Activated T-helper 1 cell treated with anti-CD3 and anti-CD28 coated beads, Interleukin-12 subunit alpha, Interleukin-12 subunit beta, Interleukin-2, Interleukin-4 antibody, amounts not matched to agents 30 ng/mL and 10 ng/mL and 1 ng/mL, durations not matched to agents 14 hours and 24 hours and 36 hours (primary cell): Measurements from ENCODE around the gene HDAC7. TPM values are rescaled to one million over a fixed set of nuclear protein-coding genes. Genes with fewer than 3 reads are reported as not detected.
"Not testable (repeated sequence)": the region's sequence is repeated elsewhere in the genome, so short reads cannot be mapped to it uniquely, and the experiment has no call there.

Experiments used
- DNase-seq: peaks from one replicate; pipeline ENCODE4 v3.0.0; 2021; ENCODE audit warnings: low spot score
- H3K27ac Mint-ChIP-seq: one replicate; pipeline ENCODE4 v1.8.0; 2021; ENCODE audit warnings: mild to moderate bottlenecking, mixed read lengths
- H3K27me3 Mint-ChIP-seq: one replicate; pipeline ENCODE4 v1.8.0; 2022; ENCODE audit warnings: mild to moderate bottlenecking, moderate library complexity, mixed read lengths; ENCODE audit not compliant: insufficient read depth
- H3K36me3 Mint-ChIP-seq: one replicate; pipeline ENCODE4 v1.8.0; 2021; ENCODE audit warnings: low read depth, mixed read lengths
- H3K4me1 Mint-ChIP-seq: one replicate; pipeline ENCODE4 v1.8.0; 2021; ENCODE audit warnings: low read depth, mixed read lengths
- H3K4me3 Mint-ChIP-seq: one replicate; pipeline ENCODE4 v1.8.0; 2021; ENCODE audit warnings: mild to moderate bottlenecking, moderate library complexity, mixed read lengths
- H3K9me3 Mint-ChIP-seq: one replicate; pipeline ENCODE4 v1.8.0; 2021; ENCODE audit warnings: mixed read lengths
- intact Hi-C: fragments of 100-400 bp; cut with micrococcal nuclease; formaldehyde crosslinking; loops from one replicate; pipeline ENCODE4 v1.15.1; 2024
- total RNA-seq: library from RNA; stranded (reverse); gene quantifications from 2 replicates; pipeline ENCODE4 v1.2.3, GENCODE V29; 2022

HDAC7 gene
- total RNA-seq, 1 donor from 2014 or later = 466 TPM

DNA sequence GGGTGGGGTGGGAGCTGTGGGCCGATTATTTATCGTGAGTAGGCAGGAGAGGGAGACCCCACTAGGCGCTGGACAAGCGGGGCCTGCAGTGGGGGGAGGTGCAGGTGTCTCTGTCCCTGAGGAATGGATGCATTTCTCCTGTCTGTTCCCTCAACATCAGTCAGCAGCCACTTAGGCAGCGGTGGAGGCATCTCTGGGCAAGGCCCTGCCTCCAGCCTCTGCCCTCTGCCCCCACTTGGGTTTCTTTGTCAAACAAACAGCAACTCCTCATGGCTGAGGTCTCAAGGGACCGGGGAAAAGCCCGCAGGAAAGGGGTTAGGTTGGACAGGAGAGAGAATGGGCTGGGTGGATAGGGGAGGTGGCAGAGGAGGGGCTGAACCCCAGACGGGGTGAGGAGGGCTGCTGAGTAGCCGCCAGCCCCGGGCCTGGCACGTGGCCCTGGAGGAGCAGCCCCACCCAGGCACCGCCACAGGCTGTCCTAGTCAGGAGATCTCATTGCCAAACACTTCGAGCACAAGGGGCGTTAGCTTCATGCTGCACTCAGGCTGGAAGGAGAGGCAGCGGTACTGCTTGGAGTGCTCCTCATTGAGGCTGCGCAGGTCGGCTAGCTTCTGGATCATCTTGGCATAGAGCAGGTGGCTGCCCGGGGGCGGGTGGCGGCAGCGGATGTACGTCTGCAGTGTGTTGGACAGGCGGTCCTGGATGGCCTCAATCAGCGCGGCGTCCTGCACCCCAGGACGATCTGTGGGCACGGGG lies 24.7 kb upstream of the HDAC7 start:
- H3K4me1 Mint-ChIP-seq = peaks cover 24% of the 10 kb centered on the region
- H3K36me3 Mint-ChIP-seq = peaks cover 51% of the 10 kb centered on the region
- no peak overlapping the region for H3K4me3 Mint-ChIP-seq
- no peak overlapping the region for H3K27ac Mint-ChIP-seq
- DNase-seq = no peak
- intact Hi-C loops = no loop called here
- H3K9me3 Mint-ChIP-seq = no peaks in the 10 kb centered on the region
- H3K27me3 Mint-ChIP-seq = no peaks in the 10 kb centered on the region

DNA sequence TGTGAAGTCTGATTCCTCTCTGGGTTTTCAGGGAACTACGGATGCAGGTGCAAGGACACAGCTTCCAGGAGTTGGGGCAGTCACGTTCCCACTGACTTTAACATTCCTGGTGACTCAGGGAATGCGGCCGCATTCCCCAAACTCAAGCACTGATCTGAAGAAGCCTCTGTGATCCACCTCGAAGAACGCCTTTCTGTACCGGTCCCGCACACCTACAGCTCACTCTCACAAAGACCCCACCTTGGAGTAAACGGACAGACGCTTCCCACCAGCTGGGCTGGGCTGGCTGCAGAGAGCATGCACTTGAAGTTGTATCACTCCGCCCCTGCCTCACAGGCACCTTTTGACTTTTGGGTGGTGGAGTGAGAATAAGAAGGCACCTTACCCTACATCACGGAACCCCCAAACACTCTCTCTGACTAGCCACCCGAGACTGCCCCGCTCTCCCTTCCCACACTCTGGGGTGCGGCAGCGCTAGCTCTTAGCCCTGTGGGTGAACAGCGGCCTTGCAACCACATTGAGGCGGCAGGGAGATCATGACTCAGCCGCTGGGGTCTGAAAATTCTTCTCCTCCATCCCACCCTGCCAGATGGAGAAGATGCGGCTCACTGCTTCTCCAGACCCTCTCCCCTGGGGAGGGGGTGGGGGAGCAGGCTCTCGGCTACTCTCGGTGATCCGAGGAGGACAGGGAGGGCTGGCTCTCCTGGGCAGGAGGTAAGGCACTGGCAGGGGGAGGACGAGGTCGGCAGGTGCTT lies 23.7 kb upstream of the HDAC7 start:
- peaks cover 44% of the 10 kb centered on the region for H3K36me3 Mint-ChIP-seq
- intact Hi-C loops = no loop called here
- no peak for DNase-seq
- H3K27me3 Mint-ChIP-seq = no peaks in the 10 kb centered on the region
- H3K4me1 Mint-ChIP-seq = peaks cover 33% of the 10 kb centered on the region
- peak overlapping the region; percentile 44 for H3K27ac Mint-ChIP-seq
- no peaks in the 10 kb centered on the region for H3K9me3 Mint-ChIP-seq
- no peak overlapping the region for H3K4me3 Mint-ChIP-seq

DNA sequence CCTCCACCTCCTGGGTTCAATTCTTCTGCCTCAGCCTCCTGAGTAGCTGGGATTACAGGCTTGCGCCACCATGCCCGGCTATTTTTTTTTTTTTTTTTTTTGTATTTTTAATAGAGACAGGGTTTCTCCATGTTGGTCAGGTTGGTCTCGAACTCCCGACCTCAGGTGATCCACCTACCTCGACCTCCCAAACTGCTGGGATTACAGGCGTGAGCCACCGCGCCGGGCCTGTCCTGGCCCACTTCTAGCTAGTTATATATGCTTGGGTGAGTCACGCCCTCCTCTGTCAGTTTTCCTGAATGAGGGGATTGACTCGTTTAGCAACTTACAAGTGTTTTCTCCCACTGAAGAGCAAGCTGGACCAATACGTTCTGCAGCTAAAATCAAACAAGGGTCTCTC lies 22.8 kb upstream of the HDAC7 start:
- H3K4me3 Mint-ChIP-seq, intact Hi-C loops, H3K9me3 Mint-ChIP-seq, DNase-seq, H3K27ac Mint-ChIP-seq, H3K27me3 Mint-ChIP-seq: not testable (repeated sequence)
- peaks cover 43% of the 10 kb centered on the region for H3K36me3 Mint-ChIP-seq
- peaks cover 41% of the 10 kb centered on the region for H3K4me1 Mint-ChIP-seq

DNA sequence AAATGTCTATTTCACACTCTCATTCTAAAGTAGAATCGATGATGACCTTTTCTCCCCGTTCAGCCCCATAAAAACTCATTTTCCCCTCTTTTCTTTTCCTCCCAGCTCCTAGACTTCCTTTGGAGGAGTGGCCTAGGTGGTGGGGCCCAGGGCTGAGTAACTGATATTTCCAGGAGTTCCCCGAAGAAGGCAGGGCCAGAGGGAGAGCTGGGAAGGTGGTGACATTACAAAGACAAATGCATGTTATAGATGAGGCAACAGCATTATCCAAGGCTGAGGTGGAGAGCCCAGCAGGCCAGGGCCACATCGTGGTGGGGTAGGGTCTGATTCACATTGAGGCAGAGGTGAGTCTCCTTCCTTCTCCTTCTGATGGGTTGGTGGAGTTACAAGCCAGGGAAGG lies 22.2 kb upstream of the HDAC7 start:
- Mint-ChIP-seq H3K27ac (peak overlapping the region; percentile 44), H3K4me3 (no peak overlapping the region), H3K4me1 (peaks cover 41% of the 10 kb centered on the region), H3K36me3 (peaks cover 36% of the 10 kb centered on the region), H3K27me3 (no peaks in the 10 kb centered on the region), H3K9me3 (no peaks in the 10 kb centered on the region)
- intact Hi-C loops = no loop called here
- DNase-seq = no peak

DNA sequence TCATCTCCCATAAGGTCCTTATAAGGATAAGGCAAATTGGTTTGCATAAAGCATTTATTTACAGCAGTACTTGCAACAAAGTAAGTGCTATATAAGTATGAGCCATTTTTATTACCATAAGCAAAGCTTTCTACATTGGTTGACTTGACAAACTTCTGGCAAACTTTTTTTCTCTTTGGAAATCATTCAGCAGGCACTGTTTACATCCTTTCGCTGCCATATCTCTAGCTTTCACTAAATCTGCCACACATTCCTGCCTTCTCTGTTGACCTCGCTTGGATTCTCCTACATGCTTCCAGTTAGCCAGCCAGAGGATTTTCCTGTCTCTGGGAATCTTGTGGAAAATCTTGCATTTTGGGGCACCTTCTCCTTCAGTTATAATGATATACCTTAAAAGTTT lies 21.8 kb upstream of the HDAC7 start:
- no peak for DNase-seq
- peaks cover 44% of the 10 kb centered on the region for H3K4me1 Mint-ChIP-seq
- H3K27me3 Mint-ChIP-seq = no peaks in the 10 kb centered on the region
- intact Hi-C loops = no loop called here
- peak overlapping the region; percentile 44 for H3K27ac Mint-ChIP-seq
- H3K9me3 Mint-ChIP-seq = no peaks in the 10 kb centered on the region
- no peak overlapping the region for H3K4me3 Mint-ChIP-seq
- H3K36me3 Mint-ChIP-seq = peaks cover 32% of the 10 kb centered on the region

DNA sequence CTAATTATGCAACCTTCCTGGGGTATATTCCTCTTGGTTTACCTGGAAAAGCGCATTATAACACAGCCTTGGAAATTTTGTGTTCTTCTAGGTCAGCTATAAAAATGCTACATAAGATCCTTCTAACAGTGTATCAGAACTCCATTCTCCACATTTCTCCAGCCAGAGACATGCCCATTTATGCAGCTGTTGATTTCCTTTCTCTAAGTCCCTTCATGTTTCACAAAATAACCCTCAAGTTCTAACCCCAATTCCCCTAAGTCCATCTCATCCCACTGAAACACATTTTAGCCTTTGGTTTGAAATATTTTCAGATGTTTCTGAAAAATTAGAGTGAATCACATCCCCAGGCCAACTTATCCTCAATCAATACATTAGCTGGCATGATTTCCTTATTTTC lies 20.9 kb upstream of the HDAC7 start:
- H3K9me3 Mint-ChIP-seq = no peaks in the 10 kb centered on the region
- H3K27ac Mint-ChIP-seq = peak overlapping the region; percentile 9
- peaks cover 53% of the 10 kb centered on the region for H3K4me1 Mint-ChIP-seq
- intact Hi-C loops = no loop called here
- no peaks in the 10 kb centered on the region for H3K27me3 Mint-ChIP-seq
- H3K36me3 Mint-ChIP-seq = peaks cover 24% of the 10 kb centered on the region
- H3K4me3 Mint-ChIP-seq = no peak overlapping the region
- no peak for DNase-seq

DNA sequence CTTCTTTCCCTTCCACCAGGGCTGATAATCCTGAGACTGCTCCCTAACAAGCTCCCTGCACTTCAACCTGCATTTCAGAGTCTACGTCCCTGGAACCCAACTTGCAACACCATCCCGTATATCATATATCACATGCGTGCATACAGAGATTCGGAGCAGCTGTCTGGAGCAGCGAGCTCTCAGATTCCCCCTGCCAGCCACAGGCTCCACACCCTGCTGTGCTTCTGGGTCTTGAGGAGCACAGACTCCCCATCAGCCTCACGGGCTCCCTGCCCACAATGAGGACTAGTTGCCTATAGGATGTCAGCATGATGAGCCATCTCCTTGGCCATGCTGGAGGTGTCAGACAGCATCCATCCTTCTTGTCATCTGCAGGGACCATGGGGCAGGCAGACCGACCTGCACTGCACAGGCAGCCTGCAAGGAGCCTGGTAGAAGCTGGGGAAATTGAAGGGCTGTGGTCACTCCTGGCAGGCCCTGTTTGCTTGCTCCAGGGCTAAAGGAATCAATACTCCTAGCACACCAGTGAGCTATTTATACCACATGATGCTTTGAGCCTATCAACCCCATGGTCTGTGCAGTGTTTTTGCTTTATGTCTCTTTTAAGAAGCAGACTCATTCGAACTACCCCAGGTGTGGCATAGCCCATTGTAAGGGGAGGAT lies 19.6 kb upstream of the HDAC7 start:
- H3K9me3 Mint-ChIP-seq = no peaks in the 10 kb centered on the region
- intact Hi-C loops = loop anchor here (5.0 to 10.0 kb wide), 2 partner anchors 125 to 328 kb away; partner anchors contain the start of gene TMEM106C
- peak overlapping the region; percentile 64 for H3K27ac Mint-ChIP-seq
- H3K36me3 Mint-ChIP-seq = peaks cover 19% of the 10 kb centered on the region
- no peak for DNase-seq
- H3K4me3 Mint-ChIP-seq = no peak overlapping the region
- peaks cover 65% of the 10 kb centered on the region for H3K4me1 Mint-ChIP-seq
- H3K27me3 Mint-ChIP-seq = no peaks in the 10 kb centered on the region

DNA sequence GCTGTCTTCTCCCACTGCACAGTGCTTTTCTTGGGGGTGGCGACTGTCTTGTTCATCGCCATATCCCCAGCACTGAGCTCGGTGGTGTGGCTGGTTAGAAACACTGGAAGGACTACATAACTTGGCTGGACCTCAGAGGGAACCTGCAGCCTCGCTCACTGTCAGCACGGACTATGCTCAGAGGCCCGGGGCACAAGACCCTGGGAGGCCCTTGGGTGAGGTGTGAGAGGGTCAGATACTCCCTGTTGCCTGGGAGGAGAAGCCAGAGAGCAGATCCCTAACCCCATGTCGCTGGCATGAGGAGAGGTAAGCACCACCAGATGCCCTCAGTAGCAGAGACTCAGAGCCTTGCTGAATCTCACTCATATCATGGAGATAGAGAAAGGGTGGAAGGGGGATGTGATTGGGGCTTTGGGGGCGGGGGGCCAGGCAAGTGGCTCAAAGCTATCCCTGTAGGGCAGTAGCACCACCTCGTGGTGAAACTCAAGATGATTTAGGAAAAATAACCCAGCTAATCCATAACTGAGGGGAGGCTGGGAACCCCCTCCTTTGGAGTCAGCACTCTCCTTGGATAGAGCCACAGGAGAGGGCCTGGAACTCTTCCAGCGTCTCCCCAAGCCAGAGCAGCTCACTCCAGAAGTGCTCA lies 18.7 kb upstream of the HDAC7 start:
- Mint-ChIP-seq H3K27ac (peak overlapping the region; percentile 64), H3K4me3 (no peak overlapping the region), H3K27me3 (no peaks in the 10 kb centered on the region), H3K4me1 (peaks cover 74% of the 10 kb centered on the region), H3K9me3 (no peaks in the 10 kb centered on the region), H3K36me3 (peaks cover 18% of the 10 kb centered on the region)
- no peak for DNase-seq
- intact Hi-C loops = loop anchor here (5.0 to 10.0 kb wide), 2 partner anchors 126 to 329 kb away; partner anchors contain the start of gene TMEM106C

DNA sequence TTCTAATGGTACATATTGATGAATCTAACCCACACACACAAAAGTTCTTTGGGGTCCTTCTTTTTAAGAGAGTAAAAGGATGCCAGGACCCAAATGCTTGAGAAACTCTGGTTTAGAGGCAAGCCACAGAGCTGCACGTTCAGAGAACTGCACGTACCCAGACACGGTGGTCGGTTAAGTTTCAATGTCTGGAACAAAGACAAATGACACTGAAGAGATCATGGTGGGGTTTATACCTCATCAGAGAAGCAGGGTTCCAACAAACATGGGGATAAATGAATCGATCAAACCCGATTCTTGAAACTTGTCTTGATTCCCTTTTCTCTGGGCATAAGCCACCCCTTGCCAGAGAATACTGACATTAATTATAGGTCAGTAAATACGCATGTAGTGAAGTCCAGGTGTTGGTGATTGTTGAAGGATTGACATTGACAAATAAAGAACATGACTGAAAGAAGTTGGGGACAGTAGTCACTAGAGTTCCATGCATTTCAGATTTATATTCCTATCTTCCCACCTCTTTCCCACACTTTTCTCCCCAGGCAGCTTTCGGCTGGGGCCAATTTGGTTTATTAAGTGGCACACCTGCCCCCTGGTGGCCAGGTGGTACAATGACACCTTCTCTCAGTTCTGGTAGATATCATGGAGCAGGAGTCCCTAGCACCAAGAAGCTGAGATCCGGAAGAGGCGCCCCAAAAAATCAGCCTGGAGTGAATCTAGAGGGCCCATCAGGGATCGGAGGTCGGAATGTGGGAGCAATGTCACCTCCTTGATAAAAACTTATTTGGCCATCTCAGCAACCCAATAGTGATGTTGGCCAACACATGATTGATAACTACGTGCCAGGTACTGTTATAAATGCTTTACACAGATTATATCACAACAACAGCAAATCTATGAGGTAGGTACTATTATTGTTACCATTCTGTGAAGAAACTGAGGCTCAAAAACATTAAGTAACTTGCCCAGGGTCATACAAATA lies 17.8 kb upstream of the HDAC7 start:
- Mint-ChIP-seq H3K9me3 (no peaks in the 10 kb centered on the region), H3K27ac (peak overlapping the region; percentile 67), H3K36me3 (peaks cover 9% of the 10 kb centered on the region), H3K4me1 (peaks cover 84% of the 10 kb centered on the region), H3K4me3 (no peak overlapping the region), H3K27me3 (no peaks in the 10 kb centered on the region)
- DNase-seq = peak; percentile 41
- intact Hi-C loops = loop anchor here (1.0 to 10.0 kb wide), 7 partner anchors 29 to 330 kb away; partner anchors contain the start of gene TMEM106C

DNA sequence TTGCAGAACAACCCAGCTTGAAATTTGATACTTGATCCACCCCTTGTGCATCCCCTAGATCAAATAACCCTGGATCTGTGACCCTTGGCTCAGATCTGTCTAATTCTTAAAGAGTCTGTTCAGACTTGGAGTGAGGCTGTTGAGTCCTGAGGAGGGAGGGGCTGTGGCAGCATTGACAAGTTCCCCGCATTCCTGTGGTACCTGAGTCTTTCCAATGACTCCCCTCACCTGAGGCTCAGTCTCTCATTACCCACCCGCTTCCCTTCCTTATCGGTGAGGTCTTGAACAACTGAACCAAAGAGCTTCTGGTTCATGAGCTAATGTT lies 16.1 kb upstream of the HDAC7 start:
- peak overlapping the region; percentile 71 for H3K27ac Mint-ChIP-seq
- H3K9me3 Mint-ChIP-seq = no peaks in the 10 kb centered on the region
- intact Hi-C loops = loop anchor here (5.0 to 10.0 kb wide), 2 partner anchors 129 to 332 kb away; partner anchors contain the start of gene TMEM106C
- no peak overlapping the region for H3K4me3 Mint-ChIP-seq
- no peaks in the 10 kb centered on the region for H3K36me3 Mint-ChIP-seq
- peaks cover 90% of the 10 kb centered on the region for H3K4me1 Mint-ChIP-seq
- no peak for DNase-seq
- H3K27me3 Mint-ChIP-seq = no peaks in the 10 kb centered on the region

DNA sequence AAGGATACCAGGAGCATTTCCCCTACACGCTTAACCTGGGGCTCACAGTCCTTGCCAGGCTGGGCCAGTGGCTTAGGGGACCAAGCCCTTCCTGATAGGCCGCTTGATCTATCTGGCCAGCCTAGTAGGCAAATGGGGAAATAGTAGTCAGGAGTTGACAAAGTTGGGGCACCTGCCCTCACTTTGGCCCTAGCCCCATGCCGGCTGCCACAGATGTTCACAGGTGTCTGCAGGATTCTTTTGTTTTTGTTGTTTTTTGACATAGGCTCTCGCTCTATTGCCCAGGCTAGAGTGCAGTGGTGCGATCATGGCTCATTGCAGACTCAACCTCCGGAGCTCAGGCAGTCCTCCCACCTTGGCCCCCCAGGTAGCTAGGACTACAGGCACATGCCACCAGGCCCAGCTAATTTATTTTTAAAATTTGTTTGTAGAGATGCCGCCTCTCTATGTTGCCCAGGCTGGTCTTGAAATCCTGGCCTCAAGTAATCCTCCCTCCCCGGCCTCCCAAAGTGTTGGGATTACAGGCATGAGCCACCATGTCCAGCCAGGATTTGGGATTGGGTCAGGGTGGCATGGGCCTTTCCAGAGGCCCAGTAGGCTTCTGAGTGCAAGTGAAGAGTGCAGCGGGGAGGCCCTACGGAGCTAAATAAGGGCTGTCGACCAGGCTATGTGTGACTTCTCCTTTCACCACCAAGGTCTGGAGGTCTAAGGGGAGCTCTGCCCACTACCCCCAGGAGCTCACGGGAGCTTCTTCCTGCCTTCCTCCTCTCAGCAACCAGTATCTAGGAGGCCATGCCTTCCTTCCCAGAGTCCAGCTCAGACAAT lies 15.5 kb upstream of the HDAC7 start:
- no peaks in the 10 kb centered on the region for H3K9me3 Mint-ChIP-seq
- H3K4me3 Mint-ChIP-seq = no peak overlapping the region
- H3K4me1 Mint-ChIP-seq = peaks cover 91% of the 10 kb centered on the region
- H3K36me3 Mint-ChIP-seq = peaks cover 3% of the 10 kb centered on the region
- intact Hi-C loops = loop anchor here (5.0 to 10.0 kb wide), 2 partner anchors 130 to 332 kb away; partner anchors contain the start of gene TMEM106C
- H3K27me3 Mint-ChIP-seq = no peaks in the 10 kb centered on the region
- DNase-seq = no peak
- H3K27ac Mint-ChIP-seq = peak overlapping the region; percentile 98
